GM12878 (cell line): Measurements from ENCODE around the gene SCNM1. TPM values are rescaled to one million over a fixed set of nuclear protein-coding genes. Genes with fewer than 3 reads are reported as not detected.

Experiments
- ATAC-seq: fragments of 200-7000 bp; cut with Tn5 transposase; 3 replicates; pipeline ENCODE4 v1.9.1; 2020; ENCODE audit warnings: mild to moderate bottlenecking, moderate library complexity
- BruUV-seq: library from RNA; stranded (reverse); fragments of 400-500 nt; replicated peaks from 2 replicates; lab custom pipeline; 2021; lab: Mats Ljungman, UMichigan
- CTCF ChIA-PET: fragments of 300-600 bp; sonication (Branson Sonifier 250); formaldehyde crosslinking; extraction: SDS; loops from one replicate; lab custom pipeline; 2021; ENCODE audit warnings: inconsistent platforms; lab: Yijun Ruan, JAX
- POLR2A ChIA-PET: fragments of 350-600 bp; formaldehyde crosslinking; extraction: SDS; loops from one replicate; lab custom pipeline; 2021; ENCODE audit warnings: inconsistent platforms; lab: Charles Lee
- RAD21 ChIA-PET: fragments of 300-600 bp; sonication (Branson Sonifier 250); formaldehyde crosslinking; loops from one replicate; lab custom pipeline; 2023; ENCODE audit warnings: antibody characterized with exemption; ENCODE audit not compliant: unreplicated experiment; lab: Charles Lee
- SMC1A ChIA-PET: fragments of 300-600 bp; sonication (Branson Sonifier 250); formaldehyde crosslinking; loops from one replicate; lab custom pipeline; 2023; ENCODE audit not compliant: unreplicated experiment, uncharacterized antibody; lab: Charles Lee
- DNase-seq: peaks from one replicate; pipeline ENCODE4 v3.0.0-alpha.2; 2011; ENCODE audit warnings: low read depth, low spot score
- FAIRE-seq: peaks from 3 replicates; lab custom pipeline; 2011; peaks lifted over from hg19 to GRCh38; lab: Jason Lieb, UNC
- H2AFZ ChIP-seq: 2 replicates; pipeline ENCODE4 v1.6.0; 2011; ENCODE audit warnings: low read depth, low read length, control low read depth; ENCODE audit not compliant: control insufficient read depth
- H3K27ac ChIP-seq: 2 replicates; pipeline ENCODE4 v1.5.1; 2011; ENCODE audit warnings: control low read depth; ENCODE audit not compliant: control insufficient read depth, insufficient read depth
- H3K27me3 ChIP-seq, 2 experiments: replicated peaks in 1 of 2; 2 replicates each; pipeline versions ENCODE4 v1.6.0 to v1.6.1; 2011; ENCODE audit warnings: low read length in 1 of 2; ENCODE audit not compliant: control insufficient read depth in 2 of 2, insufficient read depth in 2 of 2
- H3K36me3 ChIP-seq, 2 experiments: 2 replicates each; pipeline ENCODE4 v1.5.1; 2011; ENCODE audit warnings: low read length in 1 of 2; ENCODE audit not compliant: control insufficient read depth in 2 of 2, insufficient read depth in 2 of 2
- H3K4me1 ChIP-seq: 2 replicates; pipeline ENCODE4 v1.6.1; 2011; ENCODE audit warnings: mild to moderate bottlenecking, low read length, moderate library complexity, mixed read lengths; ENCODE audit not compliant: control insufficient read depth, insufficient read depth
- H3K4me2 ChIP-seq: 2 replicates; pipeline ENCODE4 v1.6.0; 2011; ENCODE audit warnings: control low read depth; ENCODE audit not compliant: control insufficient read depth, insufficient read depth
- H3K4me3 ChIP-seq: fragments of 200-600 bp; sonication (generic); 2 replicates; pipeline ENCODE4 v1.5.1; 2016
- H3K79me2 ChIP-seq: 2 replicates; pipeline ENCODE4 v1.6.0; 2011; ENCODE audit warnings: low read length; ENCODE audit not compliant: control insufficient read depth, insufficient read depth
- H3K9ac ChIP-seq: 2 replicates; pipeline ENCODE4 v1.8.0; 2011; ENCODE audit warnings: low read length, control low read depth, mixed read lengths; ENCODE audit not compliant: control insufficient read depth, insufficient read depth
- H3K9me3 ChIP-seq: replicated peaks from 3 replicates; pipeline ENCODE4 v1.5.1; 2011; ENCODE audit warnings: mild to moderate bottlenecking, low read length; ENCODE audit not compliant: control insufficient read depth, insufficient read depth
- H4K20me1 ChIP-seq: 2 replicates; pipeline ENCODE4 v1.6.0; 2011; ENCODE audit not compliant: control insufficient read depth, insufficient read depth
- ATF7 ChIP-seq: fragments of 450-650 bp; IDR thresholded peaks from 2 replicates; pipeline ENCODE4 v1.6.1; 2016; ENCODE audit warnings: low read depth, mild to moderate bottlenecking
- ESRRA ChIP-seq: IDR thresholded peaks from 2 replicates; pipeline ENCODE4 v1.6.1; 2012; ENCODE audit warnings: mild to moderate bottlenecking, low read length, improper control_type of control experiment
- NFYB ChIP-seq: IDR thresholded peaks from 2 replicates; pipeline ENCODE4 v1.6.1; 2011; ENCODE audit warnings: low read depth, mild to moderate bottlenecking, low read length, improper control_type of control experiment, moderate library complexity; ENCODE audit not compliant: insufficient read depth
- NR2C2 ChIP-seq: IDR thresholded peaks from 2 replicates; pipeline ENCODE4 v1.6.1; 2011; ENCODE audit warnings: borderline replicate concordance, low read depth; ENCODE audit not compliant: control insufficient read depth, insufficient read length
- RAD51 ChIP-seq: fragments of 450-650 bp; IDR thresholded peaks from 2 replicates; pipeline ENCODE4 v1.6.1; 2016; ENCODE audit warnings: moderate library complexity, mild to moderate bottlenecking, inconsistent platforms
- RELB ChIP-seq: fragments of 450-650 bp; IDR thresholded peaks from 2 replicates; pipeline ENCODE4 v1.6.1; 2017; ENCODE audit warnings: low read depth, mild to moderate bottlenecking, moderate library complexity
- SIX5 ChIP-seq: IDR thresholded peaks from 2 replicates; pipeline ENCODE4 v1.6.1; 2011; ENCODE audit warnings: mild to moderate bottlenecking, low read depth, low read length, moderate library complexity; ENCODE audit not compliant: severe bottlenecking
- SREBF1 ChIP-seq: IDR thresholded peaks from 2 replicates; pipeline ENCODE4 v1.6.1; 2012; ENCODE audit warnings: mild to moderate bottlenecking, low read length
- SRF ChIP-seq, 2 experiments: IDR thresholded peaks; 2 replicates each; pipeline ENCODE4 v1.6.1; 2011; ENCODE audit warnings: low read depth in 2 of 2, low read length in 2 of 2, mild to moderate bottlenecking in 1 of 2, moderate library complexity in 1 of 2
- ZBTB4 ChIP-seq: fragments of 450-650 bp; formaldehyde crosslinking; IDR thresholded peaks from 2 replicates; pipeline ENCODE4 v1.4.0; 2022; ENCODE audit warnings: mild to moderate bottlenecking, moderate library complexity
- ZBTB40 ChIP-seq: fragments of 450-650 bp; IDR thresholded peaks from 2 replicates; pipeline ENCODE4 v1.6.1; 2016; ENCODE audit warnings: mild to moderate bottlenecking, moderate library complexity, borderline replicate concordance
- ZNF24 ChIP-seq: fragments of 450-650 bp; IDR thresholded peaks from 2 replicates; pipeline ENCODE4 v1.6.1; 2017; ENCODE audit warnings: antibody characterized with exemption, mild to moderate bottlenecking
- whole genome bisulfite sequencing: methylation state at CpG from one replicate; pipeline ENCODE4 v1.1.6; 2016; ENCODE audit warnings: low lambda C conversion rate; ENCODE audit not compliant: insufficient replicate concordance, insufficient coverage; ENCODE audit errors: missing lambda C conversion rate; 5-methylcytosine and 5-hydroxymethylcytosine counted together
- in situ Hi-C: fragments of 300-500 bp; cut with MboI; formaldehyde crosslinking; loops from 9 replicates; pipeline ENCODE4 v1.14.3; 2018; ENCODE audit warnings: mixed read lengths
- intact Hi-C: fragments of 100-400 bp; cut with micrococcal nuclease; formaldehyde crosslinking; loops from one replicate; pipeline ENCODE4 v1.14.2; 2022; ENCODE audit not compliant: unreplicated experiment
- polyA plus RNA-seq, 11 experiments: library from polyadenylated mRNA; depleted of rRNA in 4 of 11; unstranded in 6 of 11; stranded (reverse) in 5 of 11; fragments of >200 nt; fragmentation: Nextera tagmentation in 4 of 11; fragmentation: Illumina TruSeq in 1 of 11; extraction: Ambion mirVana in 4 of 11; extraction: Trizol in 1 of 11; gene quantifications; 1 replicate in 1 of 11; 2 replicates in 10 of 11; pipeline versions ENCODE4 v1.2.1 to v1.2.3, GENCODE V29; 2011 to 2016; ENCODE audit warnings: inconsistent platforms in 2 of 11, missing spikeins in 2 of 11, low read depth in 1 of 11
- total RNA-seq, 4 experiments: library from RNA; depleted of rRNA in 3 of 4; stranded (reverse); fragments of >200 nt in 3 of 4; fragmentation: Illumina TruSeq in 1 of 4; extraction: Trizol in 1 of 4; gene quantifications; 2 replicates each; pipeline versions ENCODE4 v1.2.1 to v1.2.3, GENCODE V29; 2013 to 2021

Gene SCNM1
- total and polyA plus RNA-seq, 10 of the 15 experiments (the other 5 are each of a cell fraction or from before 2014, with no cell fraction given) = 25.8 to 207 (median 76.9) TPM

- intact Hi-C loops (no loop called here), in situ Hi-C loops (no loop called here)
- H3K27me3 ChIP-seq = no peaks in the 10 kb centered on the region
- no peak overlapping the region for H3K4me2 ChIP-seq
- H4K20me1 ChIP-seq = no peaks in the 10 kb centered on the region; the same call in 1 of the 2 replicates
- SMC1A ChIA-PET = interaction anchor here (0.7 to 1.2 kb wide), 4 partner anchors 15 to 579 kb away, joined by 3 to 5 read pairs (median 3); no protein-coding TSS in a partner anchor
- POLR2A ChIA-PET = no interaction called here
- no peaks in the 10 kb centered on the region for H3K9me3 ChIP-seq
- RAD21 ChIA-PET = interaction anchor here (1.0 kb wide), 1 partner anchor 13 kb away, joined by 3 read pairs; the partner anchor contains the start of gene VPS72
- no peaks in the 10 kb centered on the region for H3K4me1 ChIP-seq
- 97% methylated on average over 17 of the region's 17 CpGs for WGBS
- H2AFZ ChIP-seq = no peak overlapping the region
- no peak for DNase-seq
- no peaks in the 10 kb centered on the region for H3K79me2 ChIP-seq
- CTCF ChIA-PET = interaction anchor here (1.0 to 2.7 kb wide), 3 partner anchors 20 to 77 kb away, joined by 3 to 11 read pairs (median 4); partner anchors contain the start of gene TNFAIP8L2
- no peak for ATAC-seq
- H3K36me3 ChIP-seq = peaks cover 13 to 19% of the 10 kb centered on the region in 2 experiments; a peak in 3 of 4 replicates
- FAIRE-seq = no peak
- H3K4me3 ChIP-seq = no peak overlapping the region
- BruUV-seq = no TSS peak
- no peak overlapping the region for H3K27ac ChIP-seq
- H3K9ac ChIP-seq = no peak overlapping the region
- no peak for TF ChIP-seq RAD51
- TF ChIP-seq NFYB = no peak
- no peak for TF ChIP-seq ZBTB40
- no peak for TF ChIP-seq SRF (IDR thresholded peaks at IDR 0.05; ENCODE audit: low read depth in 2 of 2, low read length in 2 of 2)
- no peak for TF ChIP-seq SIX5
- no peak for TF ChIP-seq SREBF1
- TF ChIP-seq RELB = no peak
- no peak for TF ChIP-seq NR2C2
- TF ChIP-seq ATF7 = no peak
- TF ChIP-seq ZNF24 = no peak
- TF ChIP-seq ESRRA = no peak
- no peak for TF ChIP-seq ZBTB4 (CRISPR knock-in tag)
These were observed 10.6 kb downstream of the SCNM1 start for GRCh38 chr1:151176514-151177045.
